ENCODE results near the gene CD247. TPM values are rescaled to one million over a fixed set of nuclear protein-coding genes. Genes with fewer than 3 reads are reported as not detected.

The CD247 gene
- total RNA-seq, 1 experiment from 2014 or later, result 0.44 TPM

DNA sequence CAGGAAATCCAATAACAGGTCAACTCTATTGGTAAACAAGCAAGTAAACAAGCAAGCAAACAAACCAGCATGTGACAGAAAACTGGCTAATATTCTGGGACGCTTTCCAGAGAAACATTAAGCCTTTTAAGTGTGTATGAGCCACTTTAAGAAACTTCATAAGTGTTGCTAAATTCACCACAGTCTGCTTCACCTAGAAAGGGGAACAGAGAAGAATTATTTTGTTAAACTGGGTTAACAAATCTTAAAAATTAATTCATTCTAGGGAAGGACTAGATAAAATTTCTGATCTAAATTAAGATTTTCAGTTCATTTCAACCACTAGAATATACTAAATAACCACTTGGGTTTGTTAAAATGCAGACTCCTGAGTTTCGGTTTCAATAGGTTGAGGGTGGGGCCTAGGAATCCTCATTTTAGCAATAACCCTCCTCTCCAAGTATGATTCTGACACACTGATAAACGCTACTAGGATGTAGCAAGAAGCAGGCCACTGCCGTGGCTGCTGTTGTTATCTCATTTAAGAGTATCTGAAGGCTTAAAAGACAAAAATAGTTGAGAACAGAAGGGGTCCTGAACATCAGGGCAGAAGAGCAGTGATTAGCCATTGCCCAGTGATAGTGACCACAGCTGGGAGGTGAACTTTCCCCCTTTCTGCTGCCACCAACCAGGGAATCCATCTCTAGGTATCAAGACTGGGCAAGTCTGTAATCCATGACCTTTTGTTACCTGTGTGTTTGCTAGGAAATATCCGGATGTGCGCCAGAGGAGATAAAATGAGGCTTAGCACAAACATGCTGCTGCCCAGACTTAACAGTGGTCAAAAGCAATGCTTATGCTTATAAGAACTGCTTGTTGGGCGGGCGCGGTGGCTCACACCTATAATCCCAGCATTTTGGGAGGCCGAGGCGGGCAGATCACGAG, 24.0 kb upstream of the CD247 start:
- BruUV-seq (replicated peaks), result no TSS peak
- DNase-seq (ENCODE audit: low read depth, low spot score) (no peak), ATAC-seq (no peak)
- Histone ChIP-seq H3K27ac (ENCODE audit: low read length) (no peak overlapping the region), H3K27me3 (ENCODE audit: control insufficient read depth, insufficient read depth, low read length) (no peaks in the 10 kb centered on the region), H3K4me1 (ENCODE audit: control insufficient read depth, insufficient read depth, low read length) (no peaks in the 10 kb centered on the region), H3K4me3 (ENCODE audit: low read depth in 2 of 2, low read length in 2 of 2) (no peak overlapping the region), H3K9me3 (ENCODE audit: control insufficient read depth, insufficient read depth, low read depth, low read length) (no peaks in the 10 kb centered on the region), H3K36me3 (ENCODE audit: control insufficient read depth, insufficient read depth, low read length) (no peaks in the 10 kb centered on the region)
- no peak for TF ChIP-seq POLR2AphosphoS5 (IDR thresholded peaks at IDR 0.05; ENCODE audit: low read depth, low read length)
- TF ChIP-seq, protein P1, sequence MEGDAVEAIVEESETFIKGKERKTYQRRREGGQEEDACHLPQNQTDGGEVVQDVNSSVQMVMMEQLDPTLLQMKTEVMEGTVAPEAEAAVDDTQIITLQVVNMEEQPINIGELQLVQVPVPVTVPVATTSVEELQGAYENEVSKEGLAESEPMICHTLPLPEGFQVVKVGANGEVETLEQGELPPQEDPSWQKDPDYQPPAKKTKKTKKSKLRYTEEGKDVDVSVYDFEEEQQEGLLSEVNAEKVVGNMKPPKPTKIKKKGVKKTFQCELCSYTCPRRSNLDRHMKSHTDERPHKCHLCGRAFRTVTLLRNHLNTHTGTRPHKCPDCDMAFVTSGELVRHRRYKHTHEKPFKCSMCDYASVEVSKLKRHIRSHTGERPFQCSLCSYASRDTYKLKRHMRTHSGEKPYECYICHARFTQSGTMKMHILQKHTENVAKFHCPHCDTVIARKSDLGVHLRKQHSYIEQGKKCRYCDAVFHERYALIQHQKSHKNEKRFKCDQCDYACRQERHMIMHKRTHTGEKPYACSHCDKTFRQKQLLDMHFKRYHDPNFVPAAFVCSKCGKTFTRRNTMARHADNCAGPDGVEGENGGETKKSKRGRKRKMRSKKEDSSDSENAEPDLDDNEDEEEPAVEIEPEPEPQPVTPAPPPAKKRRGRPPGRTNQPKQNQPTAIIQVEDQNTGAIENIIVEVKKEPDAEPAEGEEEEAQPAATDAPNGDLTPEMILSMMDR (IDR thresholded peaks at IDR 0.05), result no peak
- TF ChIP-seq, protein P2, sequence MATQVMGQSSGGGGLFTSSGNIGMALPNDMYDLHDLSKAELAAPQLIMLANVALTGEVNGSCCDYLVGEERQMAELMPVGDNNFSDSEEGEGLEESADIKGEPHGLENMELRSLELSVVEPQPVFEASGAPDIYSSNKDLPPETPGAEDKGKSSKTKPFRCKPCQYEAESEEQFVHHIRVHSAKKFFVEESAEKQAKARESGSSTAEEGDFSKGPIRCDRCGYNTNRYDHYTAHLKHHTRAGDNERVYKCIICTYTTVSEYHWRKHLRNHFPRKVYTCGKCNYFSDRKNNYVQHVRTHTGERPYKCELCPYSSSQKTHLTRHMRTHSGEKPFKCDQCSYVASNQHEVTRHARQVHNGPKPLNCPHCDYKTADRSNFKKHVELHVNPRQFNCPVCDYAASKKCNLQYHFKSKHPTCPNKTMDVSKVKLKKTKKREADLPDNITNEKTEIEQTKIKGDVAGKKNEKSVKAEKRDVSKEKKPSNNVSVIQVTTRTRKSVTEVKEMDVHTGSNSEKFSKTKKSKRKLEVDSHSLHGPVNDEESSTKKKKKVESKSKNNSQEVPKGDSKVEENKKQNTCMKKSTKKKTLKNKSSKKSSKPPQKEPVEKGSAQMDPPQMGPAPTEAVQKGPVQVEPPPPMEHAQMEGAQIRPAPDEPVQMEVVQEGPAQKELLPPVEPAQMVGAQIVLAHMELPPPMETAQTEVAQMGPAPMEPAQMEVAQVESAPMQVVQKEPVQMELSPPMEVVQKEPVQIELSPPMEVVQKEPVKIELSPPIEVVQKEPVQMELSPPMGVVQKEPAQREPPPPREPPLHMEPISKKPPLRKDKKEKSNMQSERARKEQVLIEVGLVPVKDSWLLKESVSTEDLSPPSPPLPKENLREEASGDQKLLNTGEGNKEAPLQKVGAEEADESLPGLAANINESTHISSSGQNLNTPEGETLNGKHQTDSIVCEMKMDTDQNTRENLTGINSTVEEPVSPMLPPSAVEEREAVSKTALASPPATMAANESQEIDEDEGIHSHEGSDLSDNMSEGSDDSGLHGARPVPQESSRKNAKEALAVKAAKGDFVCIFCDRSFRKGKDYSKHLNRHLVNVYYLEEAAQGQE (IDR thresholded peaks at IDR 0.05; ENCODE audit: insufficient read depth in 1 of 2, low read depth in 2 of 2, low read length in 1 of 2), result no peak
- intact Hi-C loops (cut with micrococcal nuclease; ENCODE audit: unreplicated experiment), result no loop called here
- CTCF ChIA-PET, result no interaction called here
- in situ Hi-C loops (cut with HindIII; ENCODE audit: low pct_unique_long_range_greater_than_20kb, low sequenced_read_pairs), result no loop called here
- POLR2A ChIA-PET, result no interaction called here

DNA sequence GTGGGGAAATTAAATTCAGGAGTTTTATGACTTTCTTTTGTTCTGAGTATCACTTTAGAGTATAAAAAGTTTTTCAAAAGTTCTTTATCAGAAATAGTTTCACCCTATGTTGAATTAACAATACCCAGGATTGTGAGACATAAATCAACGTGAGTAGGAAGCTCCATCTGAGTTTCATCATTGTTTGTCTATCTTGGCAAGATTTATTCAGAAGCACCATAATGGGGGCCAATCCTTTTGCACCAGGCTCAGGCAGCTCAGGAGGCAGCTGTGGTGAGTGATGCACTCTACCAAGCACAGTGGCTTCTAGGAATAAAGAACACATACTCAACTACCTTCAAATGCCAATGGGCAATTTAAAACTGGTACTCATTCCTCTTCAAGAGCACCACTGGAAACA, 23.3 kb upstream of the CD247 start:
- intact Hi-C loops (cut with micrococcal nuclease; ENCODE audit: unreplicated experiment), result no loop called here
- in situ Hi-C loops (cut with HindIII; ENCODE audit: low pct_unique_long_range_greater_than_20kb, low sequenced_read_pairs), result no loop called here
- ChIA-PET CTCF (no interaction called here), POLR2A (no interaction called here)
- ATAC-seq (no peak), DNase-seq (ENCODE audit: low read depth, low spot score) (no peak)
- Histone ChIP-seq H3K4me3 (ENCODE audit: low read depth in 2 of 2, low read length in 2 of 2) (no peak overlapping the region), H3K27ac (ENCODE audit: low read length) (no peak overlapping the region), H3K9me3 (ENCODE audit: control insufficient read depth, insufficient read depth, low read depth, low read length) (no peaks in the 10 kb centered on the region), H3K36me3 (ENCODE audit: control insufficient read depth, insufficient read depth, low read length) (no peaks in the 10 kb centered on the region), H3K4me1 (ENCODE audit: control insufficient read depth, insufficient read depth, low read length) (no peaks in the 10 kb centered on the region), H3K27me3 (ENCODE audit: control insufficient read depth, insufficient read depth, low read length) (no peaks in the 10 kb centered on the region)
- no peak for TF ChIP-seq POLR2AphosphoS5 (IDR thresholded peaks at IDR 0.05; ENCODE audit: low read depth, low read length)
- no TSS peak for BruUV-seq (replicated peaks)

DNA sequence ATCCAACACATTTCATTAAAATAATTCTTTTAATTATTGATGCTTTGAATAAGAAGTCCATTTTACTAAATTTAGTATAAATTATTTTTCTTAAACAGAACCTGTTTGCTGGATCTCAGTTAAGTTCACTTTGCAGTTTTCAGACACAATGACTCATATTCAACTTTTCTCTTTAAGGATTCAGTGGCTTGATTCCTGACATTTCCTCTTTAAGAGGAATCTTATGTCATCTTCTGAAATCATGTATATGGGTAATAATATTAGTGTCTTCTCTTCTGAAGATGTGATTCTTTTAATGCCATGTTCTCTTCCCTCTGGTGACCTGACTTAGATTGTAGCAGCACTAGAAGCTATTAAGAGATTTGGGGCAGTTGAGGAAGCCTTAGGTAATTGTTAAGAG, 22.7 kb upstream of the CD247 start:
- no TSS peak for BruUV-seq (replicated peaks)
- H3K9me3 ChIP-seq (ENCODE audit: control insufficient read depth, insufficient read depth, low read depth, low read length), result no peaks in the 10 kb centered on the region
- POLR2A ChIA-PET, result no interaction called here
- H3K27me3 ChIP-seq (ENCODE audit: control insufficient read depth, insufficient read depth, low read length), result no peaks in the 10 kb centered on the region
- in situ Hi-C loops (cut with HindIII; ENCODE audit: low pct_unique_long_range_greater_than_20kb, low sequenced_read_pairs), result no loop called here
- H3K4me1 ChIP-seq (ENCODE audit: control insufficient read depth, insufficient read depth, low read length), result no peaks in the 10 kb centered on the region
- no peak overlapping the region for H3K27ac ChIP-seq (ENCODE audit: low read length)
- CTCF ChIA-PET, result no interaction called here
- TF ChIP-seq, protein P2 (IDR thresholded peaks at IDR 0.05; ENCODE audit: insufficient read depth in 1 of 2, low read depth in 2 of 2, low read length in 1 of 2), result no peak
- TF ChIP-seq POLR2AphosphoS5 (IDR thresholded peaks at IDR 0.05; ENCODE audit: low read depth, low read length), result no peak
- TF ChIP-seq TCF7L2 (IDR thresholded peaks at IDR 0.05; ENCODE audit: low read depth, low read length), result no peak
- TF ChIP-seq SIN3A (IDR thresholded peaks at IDR 0.05; ENCODE audit: borderline replicate concordance, insufficient read depth, low read depth, low read length), result no peak
- TF ChIP-seq, protein P1 (IDR thresholded peaks at IDR 0.05), result no peak
- intact Hi-C loops (cut with micrococcal nuclease; ENCODE audit: unreplicated experiment), result no loop called here
- ATAC-seq (no peak), DNase-seq (ENCODE audit: low read depth, low spot score) (no peak)
- no peaks in the 10 kb centered on the region for H3K36me3 ChIP-seq (ENCODE audit: control insufficient read depth, insufficient read depth, low read length)
- no peak overlapping the region for H3K4me3 ChIP-seq (ENCODE audit: low read depth in 2 of 2, low read length in 2 of 2)

All from Panc1 (cell line).